ENCODE data around the gene AAMDC.

The AAMDC gene

GRCh38 chr11:77820565-77821348 is at the start of gene AAMDC, which contains the start of gene RSF1:
TSS of gene AAMDC (plus strand) at chr11:77821144. CDS start at chr11:77842497, 21,353 bp downstream.
TSS of gene RSF1 (minus strand) at chr11:77820722. CDS start at chr11:77820714, 8 bp downstream.
- peak; percentile 98 to 100 for DNase-seq

GRCh38 chr11:77775936-77776335 is 45.0 kb upstream of the AAMDC start:
- no peak for DNase-seq

GRCh38 chr11:77776455-77776854 is 44.5 kb upstream of the AAMDC start:
- no peak for DNase-seq

DNA sequence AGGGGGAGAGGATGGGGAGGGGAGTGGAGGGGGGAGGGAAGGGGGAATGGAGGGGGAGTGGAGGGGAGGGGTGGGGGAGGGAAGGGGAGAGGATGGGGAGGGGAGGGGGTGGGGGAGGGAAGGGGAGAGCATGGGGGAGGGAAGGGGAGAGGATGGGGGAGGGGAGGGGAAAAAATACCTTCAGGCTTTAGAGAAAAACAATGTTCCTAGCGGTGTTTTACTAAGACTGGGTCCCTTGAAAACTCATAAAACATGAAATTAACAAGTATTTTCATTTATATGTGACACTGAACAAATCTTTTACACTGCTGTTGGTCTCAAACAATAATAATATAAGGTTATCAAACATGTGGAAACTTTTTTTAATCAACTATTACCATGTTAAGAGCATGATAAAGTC is 42.8 kb upstream of the AAMDC start:
- DNase-seq, result no peak

GRCh38 chr11:77778549-77778948 is 42.4 kb upstream of the AAMDC start:
- DNase-seq, result no peak

GRCh38 chr11:77779935-77780334 is 41.0 kb upstream of the AAMDC start:
- DNase-seq, result no peak

DNA sequence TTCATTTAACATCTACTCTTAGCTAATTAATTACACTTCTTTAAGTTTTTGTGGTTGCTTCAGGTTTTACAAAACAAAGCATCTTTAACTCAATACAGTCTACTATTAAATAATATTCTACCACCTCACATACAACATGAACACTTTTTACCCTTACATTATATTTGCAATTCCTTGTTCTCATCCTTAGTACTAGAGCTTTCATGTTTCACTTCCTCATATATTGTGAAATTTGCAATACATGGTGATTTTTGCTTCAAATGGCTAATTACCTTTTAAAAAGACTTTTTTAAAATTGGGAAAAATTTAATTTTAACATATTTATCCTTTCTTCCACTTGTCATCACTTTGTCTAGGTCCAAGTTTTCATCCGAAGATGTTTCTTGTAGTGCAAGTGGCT is 37.9 kb upstream of the AAMDC start:
- DNase-seq, result no peak

- DNase-seq, result no peak
Observed at GRCh38 chr11:77784572-77784971, 36.4 kb upstream of the AAMDC start.

DNA sequence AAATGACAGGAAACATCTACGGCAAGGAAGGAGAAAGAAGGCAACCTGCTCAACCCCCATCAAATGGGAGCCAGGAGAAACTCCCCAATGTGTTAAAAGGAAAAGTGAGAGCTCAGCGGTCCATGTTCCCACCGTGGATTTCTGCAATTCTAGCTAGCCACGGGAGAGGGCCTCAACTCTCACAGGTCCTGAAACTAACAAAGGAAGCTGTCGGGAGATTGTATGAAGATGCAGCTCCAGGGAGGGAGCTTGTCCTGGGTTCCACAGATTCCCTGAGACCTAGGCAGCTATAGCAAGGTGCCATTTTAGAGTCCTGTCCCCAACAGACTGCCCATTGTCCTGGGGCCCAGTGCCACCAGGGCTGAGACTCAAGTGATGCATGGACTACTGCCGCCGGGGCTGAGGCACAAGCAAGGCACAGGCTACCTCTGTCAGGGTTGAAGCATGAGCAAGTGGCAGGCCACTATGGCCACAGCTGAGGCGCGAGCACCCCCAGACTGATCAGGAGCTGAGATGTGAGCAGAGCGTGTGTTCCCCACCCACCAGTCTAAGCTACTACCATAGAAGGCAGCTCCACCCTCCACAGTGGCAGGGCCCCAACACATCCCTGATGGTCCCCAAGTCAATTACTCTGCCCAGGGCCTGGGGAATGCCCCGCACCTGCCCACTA is 31.7 kb upstream of the AAMDC start:
- no peak for DNase-seq

DNA sequence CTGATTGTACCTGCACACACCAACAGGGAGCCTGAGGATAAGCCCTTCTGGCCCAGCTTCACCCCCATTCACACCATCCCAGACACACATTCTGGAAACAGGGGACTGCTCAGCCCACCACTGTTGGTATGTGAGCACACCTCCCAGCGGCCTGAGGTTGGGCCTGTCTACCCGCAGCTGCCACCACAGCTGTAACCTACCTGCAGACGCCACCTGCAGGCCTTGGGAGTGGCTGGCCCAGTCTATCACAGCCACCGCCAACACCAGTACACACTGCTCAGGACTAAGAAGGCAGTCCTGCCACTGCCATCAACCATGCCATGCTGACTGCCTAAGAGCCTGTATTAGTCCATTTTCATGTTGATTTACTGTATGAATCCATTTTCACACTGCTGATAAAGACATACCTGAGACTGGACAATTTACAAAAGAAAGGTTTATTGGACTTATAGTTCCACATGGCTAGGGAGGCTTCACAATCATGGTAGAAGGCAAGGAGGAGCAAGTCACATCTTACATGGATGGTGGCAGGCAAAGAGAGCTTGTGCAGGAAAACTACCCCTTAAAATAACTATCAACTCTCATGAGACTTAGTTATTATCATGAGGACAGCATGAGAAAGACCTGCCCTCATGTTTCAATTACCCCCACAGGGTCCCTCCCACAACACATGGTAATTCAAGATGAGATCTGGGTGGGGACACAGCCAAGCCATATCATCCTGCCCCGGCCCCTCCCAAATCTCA is 31.0 kb upstream of the AAMDC start:
- no peak for DNase-seq

- no peak for DNase-seq
Observed at GRCh38 chr11:77791301-77791700, 29.6 kb upstream of the AAMDC start.

GRCh38 chr11:77793972-77794371 is 27.0 kb upstream of the AAMDC start:
- DNase-seq, result no peak

GRCh38 chr11:77799338-77799737 is 21.6 kb upstream of the AAMDC start:
- no peak for DNase-seq

GRCh38 chr11:77800449-77800848 is 20.5 kb upstream of the AAMDC start:
- DNase-seq, result no peak

DNA sequence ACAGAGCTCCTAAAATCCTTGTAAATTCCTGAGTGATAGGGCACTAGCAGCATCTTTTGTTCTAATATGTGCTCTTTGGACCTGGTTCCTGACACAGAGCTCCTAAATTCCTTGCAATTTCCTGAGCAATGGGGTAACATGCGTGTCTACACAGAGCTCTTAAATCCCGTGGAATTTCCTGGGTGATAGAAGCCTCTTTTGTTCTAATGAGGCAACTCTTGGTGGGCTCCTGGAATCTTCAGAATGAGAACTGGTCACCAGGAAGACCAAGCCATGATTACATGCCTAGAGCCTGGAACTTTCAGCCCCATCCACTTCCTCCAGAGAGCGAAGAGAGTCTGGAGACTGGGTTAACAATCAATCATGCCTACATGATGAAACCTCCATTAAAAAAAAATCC is 19.5 kb upstream of the AAMDC start:
- DNase-seq, result no peak

GRCh38 chr11:77806415-77806814 is 14.5 kb upstream of the AAMDC start:
- no peak for DNase-seq

DNA sequence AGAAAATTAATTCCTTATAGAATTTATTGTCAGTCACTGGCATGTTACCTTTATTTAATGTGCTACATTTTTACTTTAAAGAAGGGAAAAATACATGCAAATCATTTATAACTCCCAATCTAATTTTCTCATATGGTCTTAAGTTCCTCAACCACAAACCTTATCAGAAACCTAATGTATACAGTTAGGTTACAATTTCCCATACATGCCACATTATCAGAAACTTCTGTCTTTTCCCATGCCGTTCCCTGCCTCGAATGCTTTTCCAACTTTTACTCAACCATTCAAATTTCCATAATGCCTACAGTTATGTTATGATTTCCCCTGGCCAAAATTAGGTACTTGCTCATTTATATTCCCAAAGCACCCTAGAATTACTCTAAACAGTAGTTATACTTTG is 14.0 kb upstream of the AAMDC start:
- no peak for DNase-seq

DNA sequence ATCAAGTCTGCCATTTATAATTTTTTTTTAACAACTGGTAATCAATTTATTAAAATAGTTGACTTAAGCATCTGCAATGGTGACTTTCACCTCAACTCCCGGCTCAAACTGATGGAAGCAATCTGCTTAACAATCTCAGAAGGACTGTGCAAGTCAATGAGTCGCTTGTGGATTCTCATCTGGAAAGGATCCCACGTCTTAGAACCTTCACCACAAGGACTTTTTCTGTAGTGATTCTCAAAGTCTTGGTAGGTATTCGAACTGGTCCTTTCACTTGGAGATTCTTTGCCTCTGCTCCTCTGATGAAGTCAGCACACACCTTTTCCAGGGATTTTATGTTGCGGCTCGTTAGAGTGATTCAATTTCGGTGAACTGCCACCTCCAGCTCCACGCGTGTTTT is 7.7 kb upstream of the AAMDC start:
- DNase-seq, result no peak

DNA sequence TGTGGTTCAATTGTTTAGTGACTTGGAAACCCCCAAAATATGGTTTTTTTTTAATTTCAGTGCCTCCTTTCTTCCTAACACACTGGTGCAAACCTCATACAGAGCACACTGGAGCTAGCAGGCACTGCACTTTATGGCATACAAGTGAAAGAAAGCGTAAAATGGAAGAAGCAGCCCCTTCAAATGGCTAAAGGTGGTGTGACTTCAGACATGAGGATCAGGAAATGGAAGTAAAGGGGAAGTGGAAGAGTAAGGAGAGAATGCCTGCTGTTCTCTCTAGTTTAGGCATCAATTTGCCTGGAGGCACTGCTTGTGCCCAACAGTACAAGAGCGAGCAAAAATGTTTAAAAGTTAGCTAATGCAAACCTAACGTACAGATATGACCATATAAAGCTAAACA is 6.1 kb upstream of the AAMDC start:
- no peak for DNase-seq

GRCh38 chr11:77815459-77815858 is 5.5 kb upstream of the AAMDC start:
- no peak for DNase-seq

DNA sequence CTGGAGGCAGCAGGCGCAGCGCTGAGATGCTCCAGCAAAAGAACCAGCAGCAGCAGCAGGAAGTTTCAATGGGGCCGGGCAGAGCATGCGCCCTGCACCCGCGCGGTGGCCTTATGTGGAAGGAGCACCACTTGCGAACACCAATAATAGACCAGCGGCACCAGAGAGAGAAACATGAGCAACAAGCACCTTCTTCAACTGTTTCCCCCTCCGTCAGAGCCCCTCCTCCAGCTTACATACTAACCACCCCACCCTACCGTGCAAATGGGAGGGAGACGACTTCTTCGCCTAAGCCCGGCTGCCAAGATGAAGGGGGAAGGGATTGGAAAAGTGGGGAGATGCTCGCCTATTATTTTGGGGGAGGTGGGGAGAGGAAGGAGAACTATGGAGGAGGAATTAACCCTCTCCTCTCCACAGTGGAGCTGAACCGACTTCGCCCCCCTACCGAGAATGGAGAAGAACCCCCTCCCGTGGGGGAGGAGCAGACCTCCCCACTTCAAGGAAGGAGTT is 1.5 kb upstream of the AAMDC start:
- DNase-seq, result peak; percentile 52 to 73

- no peak for DNase-seq
Observed at GRCh38 chr11:77819921-77820564, 901 bp upstream of the AAMDC start.

- DNase-seq, result no peak
Observed at GRCh38 chr11:77821349-77821851, 456 bp downstream of the AAMDC start.
